OCI-LY3 (cell line): ENCODE measurements around the gene MFAP5.

Experiments used
- H2AFZ ChIP-seq: fragments of 200-600, 300-600 bp; shearing (Covaris generic); 2 replicates; pipeline ENCODE4 v1.6.0; 2014; ENCODE audit warnings: antibody characterized with exemption, low read depth, low read length
- H3K27ac ChIP-seq: fragments of 200-600, 300-600 bp; sonication (generic); 2 replicates; pipeline ENCODE4 v1.5.1; 2014; ENCODE audit warnings: mild to moderate bottlenecking, low read length, moderate library complexity, mixed read lengths
- H3K27me3 ChIP-seq: fragments of 200-600, 300-600 bp; sonication (generic); 2 replicates; pipeline ENCODE4 v1.6.1; 2014; ENCODE audit warnings: low read depth, low read length, mixed read lengths
- H3K36me3 ChIP-seq: fragments of 200-600, 300-600 bp; sonication (generic); replicated peaks from 2 replicates; pipeline ENCODE3; 2014; ENCODE audit warnings: low read depth, low read length, mixed read lengths
- H3K4me1 ChIP-seq: fragments of 300-600, 200-600 bp; sonication (generic); 2 replicates; pipeline ENCODE4 v1.6.1; 2014; ENCODE audit warnings: low read length, mixed read lengths
- H3K4me2 ChIP-seq: fragments of 200-600, 300-600 bp; sonication (generic); 2 replicates; pipeline ENCODE4 v1.6.1; 2014; ENCODE audit warnings: low read length, mixed read lengths
- H3K4me3 ChIP-seq: fragments of 300-600, 200-600 bp; sonication (generic); 2 replicates; pipeline ENCODE4 v1.5.1; 2014; ENCODE audit warnings: antibody characterized with exemption, mild to moderate bottlenecking, low read length, moderate library complexity
- H3K79me2 ChIP-seq: fragments of 300-600, 200-600 bp; shearing (Covaris generic); 2 replicates; pipeline ENCODE4 v1.6.1; 2014; ENCODE audit warnings: mild to moderate bottlenecking, low read length, mixed read lengths
- H3K9ac ChIP-seq: fragments of 300-600, 200-600 bp; shearing (Covaris generic); 2 replicates; pipeline ENCODE4 v1.6.0; 2014; ENCODE audit warnings: mild to moderate bottlenecking, low read length, moderate library complexity
- H3K9me3 ChIP-seq: fragments of 200-600, 300-600 bp; shearing (Covaris generic); 2 replicates; pipeline ENCODE4 v1.6.1; 2014; ENCODE audit warnings: low read length, mixed read lengths; ENCODE audit not compliant: insufficient read depth
- H4K20me1 ChIP-seq: fragments of 200-600, 300-600 bp; sonication (generic); 2 replicates; pipeline ENCODE4 v1.6.1; 2016; ENCODE audit warnings: low read length, mixed read lengths; ENCODE audit not compliant: insufficient read depth
- EZH2phosphoT487 ChIP-seq: fragments of 200-600 bp; shearing (Covaris generic); IDR thresholded peaks from 2 replicates; pipeline ENCODE4 v1.6.1; 2018; ENCODE audit warnings: antibody characterized with exemption, mixed run types, low read depth
- TF ChIP-seq, protein P1 (sequence below): fragments of 200-600, 300-600 bp; sonication (generic); IDR thresholded peaks from 2 replicates; pipeline ENCODE4 v1.5.1; 2014; ENCODE audit warnings: antibody characterized with exemption, low read length, low read depth

MFAP5 gene

DNA sequence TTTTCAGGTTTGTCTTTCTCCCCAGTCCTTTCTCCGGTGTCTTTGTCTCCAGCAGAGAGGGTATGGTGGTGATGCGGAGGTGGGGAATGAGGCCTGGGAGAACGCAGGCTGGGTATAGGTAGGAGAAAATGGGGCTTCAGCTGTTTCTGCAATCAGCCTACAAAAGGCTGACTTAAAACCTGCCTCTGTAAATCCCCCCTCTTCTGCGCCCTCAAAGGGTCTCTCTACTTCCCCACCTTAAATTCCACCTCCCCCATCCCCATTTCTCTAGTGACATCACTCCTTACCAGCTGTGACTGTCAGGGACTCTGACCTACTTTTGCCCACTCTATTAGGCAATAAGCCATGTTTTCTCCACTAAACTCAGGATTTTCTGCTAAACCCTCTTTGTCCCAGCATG, 27.1 kb upstream of the MFAP5 start:
- H3K27me3 ChIP-seq: peaks cover 9% of the 10 kb centered on the region
- no peak overlapping the region for H3K27ac ChIP-seq
- no peaks in the 10 kb centered on the region for H3K79me2 ChIP-seq
- no peaks in the 10 kb centered on the region for H3K36me3 ChIP-seq
- H3K9me3 ChIP-seq: no peaks in the 10 kb centered on the region
- H4K20me1 ChIP-seq: no peaks in the 10 kb centered on the region
- no peak overlapping the region for H2AFZ ChIP-seq
- no peak overlapping the region for H3K4me2 ChIP-seq
- 0 out of 2 replicates have a peak, but pooled peaks cover 11% of the 10 kb centered on the region for H3K4me1 ChIP-seq
- no peak overlapping the region for H3K4me3 ChIP-seq
- TF ChIP-seq, protein P1, sequence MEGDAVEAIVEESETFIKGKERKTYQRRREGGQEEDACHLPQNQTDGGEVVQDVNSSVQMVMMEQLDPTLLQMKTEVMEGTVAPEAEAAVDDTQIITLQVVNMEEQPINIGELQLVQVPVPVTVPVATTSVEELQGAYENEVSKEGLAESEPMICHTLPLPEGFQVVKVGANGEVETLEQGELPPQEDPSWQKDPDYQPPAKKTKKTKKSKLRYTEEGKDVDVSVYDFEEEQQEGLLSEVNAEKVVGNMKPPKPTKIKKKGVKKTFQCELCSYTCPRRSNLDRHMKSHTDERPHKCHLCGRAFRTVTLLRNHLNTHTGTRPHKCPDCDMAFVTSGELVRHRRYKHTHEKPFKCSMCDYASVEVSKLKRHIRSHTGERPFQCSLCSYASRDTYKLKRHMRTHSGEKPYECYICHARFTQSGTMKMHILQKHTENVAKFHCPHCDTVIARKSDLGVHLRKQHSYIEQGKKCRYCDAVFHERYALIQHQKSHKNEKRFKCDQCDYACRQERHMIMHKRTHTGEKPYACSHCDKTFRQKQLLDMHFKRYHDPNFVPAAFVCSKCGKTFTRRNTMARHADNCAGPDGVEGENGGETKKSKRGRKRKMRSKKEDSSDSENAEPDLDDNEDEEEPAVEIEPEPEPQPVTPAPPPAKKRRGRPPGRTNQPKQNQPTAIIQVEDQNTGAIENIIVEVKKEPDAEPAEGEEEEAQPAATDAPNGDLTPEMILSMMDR: no peak
- TF ChIP-seq EZH2phosphoT487: no peak
- H3K9ac ChIP-seq: no peak overlapping the region

GRCh38 chr12:8687846-8688601, 25.4 kb upstream of the MFAP5 start:
- Histone ChIP-seq H3K9ac (no peak overlapping the region), H3K9me3 (no peaks in the 10 kb centered on the region), H4K20me1 (no peaks in the 10 kb centered on the region), H2AFZ (peak overlapping the region; percentile 40; the same call in 1 of the 2 replicates), H3K79me2 (no peaks in the 10 kb centered on the region), H3K4me1 (0 out of 2 replicates have a peak, but pooled peaks cover 10% of the 10 kb centered on the region), H3K27ac (no peak overlapping the region), H3K36me3 (no peaks in the 10 kb centered on the region), H3K27me3 (peaks cover 9% of the 10 kb centered on the region), H3K4me2 (no peak overlapping the region), H3K4me3 (no peak overlapping the region)
- no peak for TF ChIP-seq EZH2phosphoT487
- TF ChIP-seq, protein P1: no peak

DNA sequence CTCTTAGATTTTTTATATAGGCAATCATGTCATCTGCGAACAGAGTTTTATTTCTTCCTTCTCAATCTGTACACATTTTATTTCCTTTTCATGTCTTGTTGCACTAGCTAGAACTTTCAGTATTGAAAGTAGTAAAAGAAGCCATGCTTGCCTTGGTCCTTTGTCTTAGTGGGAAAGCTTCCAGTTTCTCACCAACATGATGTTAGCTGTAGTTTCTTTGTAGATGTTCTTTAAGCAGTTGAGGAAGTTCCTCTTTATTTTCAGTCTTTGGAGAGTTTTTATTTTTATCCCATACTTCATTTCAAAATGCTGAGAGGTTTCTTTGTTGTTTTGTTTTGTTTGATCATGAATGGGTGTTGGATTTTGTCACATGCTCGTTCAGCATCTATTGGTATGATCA, 22.4 kb upstream of the MFAP5 start:
- H3K27me3 ChIP-seq: peaks cover 9% of the 10 kb centered on the region; the same call in 1 of the 2 replicates
- no peak overlapping the region for H3K4me2 ChIP-seq
- no peak overlapping the region for H2AFZ ChIP-seq
- no peak for TF ChIP-seq EZH2phosphoT487
- TF ChIP-seq, protein P1: no peak
- H3K4me1 ChIP-seq: peaks cover 13% of the 10 kb centered on the region
- H4K20me1 ChIP-seq: no peaks in the 10 kb centered on the region
- no peaks in the 10 kb centered on the region for H3K79me2 ChIP-seq
- no peak overlapping the region for H3K4me3 ChIP-seq
- H3K27ac ChIP-seq: no peak overlapping the region
- no peak overlapping the region for H3K9ac ChIP-seq
- no peaks in the 10 kb centered on the region for H3K9me3 ChIP-seq
- no peaks in the 10 kb centered on the region for H3K36me3 ChIP-seq

DNA sequence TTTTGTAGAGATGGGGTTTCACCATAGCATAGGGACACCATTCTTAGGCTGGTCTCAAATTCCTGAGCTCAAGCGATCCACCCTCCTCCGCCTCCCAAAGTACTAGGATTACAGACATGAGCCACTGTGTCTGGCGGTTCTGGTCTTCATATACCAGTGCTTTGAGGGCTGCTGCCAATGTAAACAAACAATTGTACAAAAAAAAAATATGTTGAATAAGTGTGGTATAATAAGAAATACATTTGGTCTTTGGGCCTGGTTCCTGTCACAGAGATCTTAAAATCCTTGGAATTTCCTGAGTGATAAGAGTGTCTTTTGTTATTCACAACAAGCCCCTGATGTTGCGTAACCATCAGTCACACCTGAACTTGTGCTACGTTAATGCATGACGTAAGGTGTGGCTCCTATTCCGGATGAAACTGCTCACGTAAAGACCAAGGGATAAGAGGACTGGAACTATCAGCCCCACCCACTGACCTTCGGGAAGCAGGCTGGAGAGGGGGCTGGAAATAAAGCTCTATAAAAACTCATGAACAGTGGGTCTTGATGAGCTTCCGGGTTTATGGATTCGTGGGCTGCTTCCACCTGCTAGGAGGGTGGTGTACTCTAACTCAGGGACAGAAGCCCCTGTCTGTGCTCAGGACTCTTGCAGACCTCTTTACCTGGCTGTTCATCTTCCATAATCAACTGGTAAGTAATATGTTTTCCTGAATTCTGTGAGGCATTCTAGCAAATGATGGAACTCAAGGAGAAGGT, 18.7 kb upstream of the MFAP5 start:
- no peaks in the 10 kb centered on the region for H3K9me3 ChIP-seq
- H3K4me3 ChIP-seq: no peak overlapping the region
- no peak overlapping the region for H3K9ac ChIP-seq
- TF ChIP-seq, protein P1: no peak
- no peak for TF ChIP-seq EZH2phosphoT487
- no peaks in the 10 kb centered on the region for H4K20me1 ChIP-seq
- peak overlapping the region; percentile 74; the same call in 1 of the 2 replicates for H3K4me2 ChIP-seq
- H3K27ac ChIP-seq: no peak overlapping the region
- no peaks in the 10 kb centered on the region for H3K36me3 ChIP-seq
- no peaks in the 10 kb centered on the region for H3K27me3 ChIP-seq
- H3K79me2 ChIP-seq: no peaks in the 10 kb centered on the region
- H3K4me1 ChIP-seq: peaks cover 8% of the 10 kb centered on the region
- 0 out of 2 replicates have a peak overlapping the region, but pooled peaks have one; percentile 18 for H2AFZ ChIP-seq
